Epithelial cell of esophagus (primary cell): ENCODE data around the gene NAP1L1.
"Not testable (repeated sequence)": the region's sequence is repeated elsewhere in the genome, so short reads cannot be mapped to it uniquely, and the experiment has no call there.

ENCODE experiments used
- DNase-seq: peaks from one replicate; pipeline ENCODE4 v3.0.0; 2010; ENCODE audit warnings: low read depth
- H3K4me3 ChIP-seq: 2 replicates; pipeline ENCODE4 v1.5.1; 2011; ENCODE audit warnings: mild to moderate bottlenecking, low read length, control low read depth
- TF ChIP-seq, protein P1 (sequence below): IDR thresholded peaks from 2 replicates; pipeline ENCODE4 v1.5.1; 2011; ENCODE audit warnings: low read depth, mild to moderate bottlenecking, low read length, control low read depth, inconsistent platforms; ENCODE audit not compliant: insufficient read depth; ENCODE audit errors: missing control alignments

The NAP1L1 gene

DNA sequence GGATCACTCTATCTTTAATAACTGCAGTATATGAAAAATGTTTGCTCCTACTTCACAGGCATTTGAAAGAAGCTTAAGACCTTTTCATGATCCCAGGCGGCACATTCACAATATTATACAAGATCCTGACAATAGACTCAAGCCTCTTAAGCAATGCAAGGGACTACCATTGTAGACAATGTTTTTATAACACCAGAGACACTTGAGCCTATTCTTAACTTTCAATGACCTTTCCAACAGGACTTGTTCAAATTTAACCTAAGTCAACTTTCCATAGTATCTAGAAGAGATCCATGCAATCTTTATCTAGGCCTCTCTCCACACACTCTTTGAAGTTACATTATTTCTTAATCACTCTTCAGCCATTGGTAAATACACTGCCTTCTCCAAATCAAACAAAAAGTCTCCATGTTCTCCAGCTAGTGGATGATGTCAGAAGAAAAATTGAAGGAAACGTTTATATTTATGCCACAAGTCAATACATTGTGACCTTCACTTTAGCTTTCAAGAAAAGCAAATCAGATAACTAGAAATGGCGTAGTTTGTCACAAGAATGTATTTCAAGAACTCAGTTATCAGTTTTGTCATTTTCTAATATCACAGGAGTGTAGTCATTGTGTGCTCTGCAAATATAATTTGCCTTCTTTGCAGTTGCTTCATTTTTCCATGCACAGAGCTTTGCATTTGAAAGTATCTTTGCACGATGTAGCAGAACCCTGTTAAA, 94.1 kb downstream of the NAP1L1 start:
- no peak overlapping the region for H3K4me3 ChIP-seq
- no peak for DNase-seq
- TF ChIP-seq, protein P1, sequence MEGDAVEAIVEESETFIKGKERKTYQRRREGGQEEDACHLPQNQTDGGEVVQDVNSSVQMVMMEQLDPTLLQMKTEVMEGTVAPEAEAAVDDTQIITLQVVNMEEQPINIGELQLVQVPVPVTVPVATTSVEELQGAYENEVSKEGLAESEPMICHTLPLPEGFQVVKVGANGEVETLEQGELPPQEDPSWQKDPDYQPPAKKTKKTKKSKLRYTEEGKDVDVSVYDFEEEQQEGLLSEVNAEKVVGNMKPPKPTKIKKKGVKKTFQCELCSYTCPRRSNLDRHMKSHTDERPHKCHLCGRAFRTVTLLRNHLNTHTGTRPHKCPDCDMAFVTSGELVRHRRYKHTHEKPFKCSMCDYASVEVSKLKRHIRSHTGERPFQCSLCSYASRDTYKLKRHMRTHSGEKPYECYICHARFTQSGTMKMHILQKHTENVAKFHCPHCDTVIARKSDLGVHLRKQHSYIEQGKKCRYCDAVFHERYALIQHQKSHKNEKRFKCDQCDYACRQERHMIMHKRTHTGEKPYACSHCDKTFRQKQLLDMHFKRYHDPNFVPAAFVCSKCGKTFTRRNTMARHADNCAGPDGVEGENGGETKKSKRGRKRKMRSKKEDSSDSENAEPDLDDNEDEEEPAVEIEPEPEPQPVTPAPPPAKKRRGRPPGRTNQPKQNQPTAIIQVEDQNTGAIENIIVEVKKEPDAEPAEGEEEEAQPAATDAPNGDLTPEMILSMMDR: no peak

DNA sequence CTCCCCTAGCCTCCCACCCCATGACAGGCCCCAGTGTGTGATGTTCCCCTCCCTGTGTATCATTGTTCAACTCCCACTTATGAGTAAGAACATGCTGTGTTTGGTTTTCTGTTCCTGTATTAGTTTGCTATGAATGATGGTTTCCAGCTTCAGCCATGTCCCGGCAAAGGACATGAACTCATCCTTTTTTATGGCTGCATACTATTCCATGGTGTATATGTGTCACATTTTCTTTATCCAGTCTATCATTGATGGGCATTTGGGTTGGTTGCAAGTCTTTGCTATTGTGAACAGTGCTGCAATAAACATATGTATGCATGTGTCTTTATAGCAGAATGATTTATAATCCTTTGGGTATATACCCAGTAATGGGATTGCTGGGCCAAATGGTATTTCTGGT, 96.8 kb downstream of the NAP1L1 start:
- not testable (repeated sequence) for DNase-seq, H3K4me3 ChIP-seq
